HCEC 1CT (cell line): ENCODE results near the gene CTNNBL1.
"Not testable (repeated sequence)": the region's sequence is repeated elsewhere in the genome, so short reads cannot be mapped to it uniquely, and the experiment has no call there.

ENCODE experiments used
- DNase-seq: peaks from one replicate; pipeline ENCODE4 v3.0.0-alpha.2; 2017

Gene CTNNBL1

GRCh38 chr20:37693635-37694626 is at the start of gene CTNNBL1:
Gene CTNNBL1, plus strand, starts transcription at chr20:37694030. Its CDS starts 93 bp downstream, at chr20:37694123.
- DNase-seq = peak; percentile 94

GRCh38 chr20:37644605-37645004 is 49.2 kb upstream of the CTNNBL1 start:
- no peak for DNase-seq

- no peak for DNase-seq
Measured at GRCh38 chr20:37647946-37648345, 45.9 kb upstream of the CTNNBL1 start.

GRCh38 chr20:37649017-37649416 is 44.8 kb upstream of the CTNNBL1 start:
- DNase-seq = peak; percentile 62

GRCh38 chr20:37649676-37650370 is 44.0 kb upstream of the CTNNBL1 start:
- no peak for DNase-seq

- DNase-seq = no peak
Measured at GRCh38 chr20:37650661-37651060, 43.2 kb upstream of the CTNNBL1 start.

GRCh38 chr20:37651932-37652331 is 41.9 kb upstream of the CTNNBL1 start:
- DNase-seq = peak; percentile 35

- DNase-seq = no peak
Measured at GRCh38 chr20:37656945-37657344, 36.9 kb upstream of the CTNNBL1 start.

GRCh38 chr20:37657924-37658804 is 35.7 kb upstream of the CTNNBL1 start:
- DNase-seq = no peak

GRCh38 chr20:37661519-37661918 is 32.3 kb upstream of the CTNNBL1 start:
- DNase-seq = no peak

- DNase-seq = no peak
Measured at GRCh38 chr20:37662308-37662707, 31.5 kb upstream of the CTNNBL1 start.

- not testable (repeated sequence) for DNase-seq
Measured at GRCh38 chr20:37664595-37664994, 29.2 kb upstream of the CTNNBL1 start.

- no peak for DNase-seq
Measured at GRCh38 chr20:37668166-37668565, 25.7 kb upstream of the CTNNBL1 start.

- DNase-seq = peak; percentile 13
Measured at GRCh38 chr20:37669062-37669772, 24.6 kb upstream of the CTNNBL1 start.

- DNase-seq = no peak
Measured at GRCh38 chr20:37669773-37670236, 24.0 kb upstream of the CTNNBL1 start.

- DNase-seq = no peak
Measured at GRCh38 chr20:37670351-37670791, 23.5 kb upstream of the CTNNBL1 start.

- no peak for DNase-seq
Measured at GRCh38 chr20:37672143-37672542, 21.7 kb upstream of the CTNNBL1 start.

GRCh38 chr20:37673444-37673843 is 20.4 kb upstream of the CTNNBL1 start:
- no peak for DNase-seq

GRCh38 chr20:37676440-37676839 is 17.4 kb upstream of the CTNNBL1 start:
- no peak for DNase-seq

- no peak for DNase-seq
Measured at GRCh38 chr20:37677969-37678861, 15.6 kb upstream of the CTNNBL1 start.

- not testable (repeated sequence) for DNase-seq
Measured at GRCh38 chr20:37679751-37680150, 14.1 kb upstream of the CTNNBL1 start.
